Erythroblast (primary cell): Measurements from ENCODE around the gene VARS1.
"Not testable (repeated sequence)": the region's sequence is repeated elsewhere in the genome, so short reads cannot be mapped to it uniquely, and the experiment has no call there.

Experiments used
- DNase-seq, 2 experiments: peaks; one replicate each; lab custom pipeline; 2025; lab: John Stamatoyannopoulos, UW
- GATA1 ChIP-seq: IDR thresholded peaks from 2 replicates; pipeline ENCODE4 v1.6.1; 2011; ENCODE audit warnings: low read depth, mild to moderate bottlenecking, control low read depth, low read length, moderate library complexity
- POLR2A ChIP-seq: IDR thresholded peaks from 2 replicates; pipeline ENCODE4 v1.6.1; 2011; ENCODE audit warnings: mild to moderate bottlenecking, low read length

Gene VARS1

DNA sequence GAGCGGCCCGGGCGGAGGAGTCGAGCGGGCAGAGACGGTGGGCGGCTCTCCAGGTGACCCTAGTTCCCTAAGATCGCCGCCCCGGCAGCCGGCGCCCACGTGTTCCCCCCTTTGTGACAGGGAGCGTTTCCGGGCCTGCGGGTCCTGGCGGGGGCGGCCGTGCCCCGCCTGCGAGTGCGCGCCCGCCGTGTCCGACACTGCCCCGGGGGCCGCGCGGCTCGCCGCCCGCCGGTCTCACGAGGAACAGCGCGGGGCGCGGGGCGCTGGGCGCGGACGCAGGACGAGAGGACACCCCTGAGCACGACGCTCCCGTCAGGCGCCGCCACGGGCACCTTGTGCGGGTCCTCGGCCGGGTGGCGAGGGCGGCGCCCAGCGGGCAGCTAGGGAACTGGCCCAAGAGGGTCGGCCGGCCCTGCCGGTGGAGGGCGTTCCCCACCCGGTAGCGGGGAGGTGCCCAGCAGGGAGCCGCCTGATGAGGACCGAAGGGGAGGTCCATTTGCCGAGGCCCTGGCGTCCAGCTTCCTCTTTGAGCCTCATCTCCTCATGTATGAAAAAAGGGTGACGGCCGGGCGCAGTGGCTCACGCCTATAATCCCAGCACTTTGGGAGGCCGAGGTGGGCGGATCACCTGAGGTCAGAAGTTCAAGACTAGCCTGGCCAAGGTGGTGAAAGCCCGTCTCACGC, at the start of gene VARS1:
VARS1 (minus strand) TSS at position 137 of the 683 bp plus-strand sequence. CDS start 535 bp downstream, outside the sequence.
- DNase-seq = peak; percentile 93 to 96
- peak; percentile 71 for TF ChIP-seq POLR2A
- no peak for TF ChIP-seq GATA1

DNA sequence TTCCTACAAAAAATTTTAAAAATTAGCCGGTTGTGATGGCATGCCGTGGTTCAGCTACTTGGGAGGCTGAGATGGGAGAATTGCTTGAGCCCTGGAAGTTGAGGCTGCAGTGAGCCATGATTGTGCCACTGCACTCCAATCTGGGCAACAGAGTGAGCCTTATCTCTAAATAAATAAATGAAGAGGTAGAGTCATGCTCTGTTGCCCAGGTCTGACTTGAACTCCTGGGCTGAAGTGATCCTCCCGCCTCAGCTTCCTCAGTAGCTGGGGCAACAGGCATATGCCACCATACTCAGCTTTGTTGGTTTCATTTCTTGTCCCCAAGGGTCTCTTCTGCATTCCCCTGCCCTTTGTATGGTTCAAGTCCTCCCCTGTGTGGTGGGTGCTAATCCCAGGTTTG, 49.0 kb upstream of the VARS1 start:
- TF ChIP-seq GATA1 (no peak), POLR2A (no peak)

DNA sequence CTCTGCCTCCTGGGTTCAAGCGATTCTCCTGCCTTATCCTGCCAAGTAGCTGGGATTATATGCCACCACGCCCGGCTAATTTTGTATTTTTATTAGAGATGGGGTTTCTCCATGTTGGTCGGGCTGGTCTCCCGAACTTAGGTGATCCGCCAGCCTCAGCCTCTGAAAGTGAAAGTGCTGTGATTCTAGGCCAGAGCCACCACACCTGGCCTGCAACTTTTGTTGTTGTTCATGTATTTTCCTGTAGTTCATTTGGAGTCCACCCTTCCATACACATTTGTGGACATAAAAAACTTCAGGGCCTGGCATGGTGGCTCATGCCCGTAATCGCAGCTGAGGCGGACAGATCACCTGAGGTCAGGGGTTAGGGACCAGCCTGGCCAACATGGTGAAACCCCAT, 46.5 kb upstream of the VARS1 start:
- DNase-seq = no peak
- TF ChIP-seq GATA1 = no peak

More for the DNA sequence above, 49.0 kb upstream of the VARS1 start:
- DNase-seq = no peak

DNA sequence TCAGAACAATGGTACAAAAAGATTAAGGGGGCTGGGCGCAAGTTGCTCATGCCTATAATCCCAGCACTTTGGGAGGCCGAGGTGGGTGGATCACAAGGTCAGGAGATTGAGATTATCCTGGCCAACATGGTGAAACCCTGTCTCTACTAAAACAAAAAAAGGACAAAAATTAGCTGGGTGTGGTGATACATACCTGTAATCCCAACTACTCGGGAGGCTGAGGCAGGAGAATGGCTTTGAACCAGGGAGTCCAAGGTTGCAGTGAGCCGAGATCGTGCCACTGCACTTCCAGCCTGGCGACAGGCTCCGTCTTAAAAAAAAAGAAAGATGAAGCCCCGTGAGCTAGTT, 44.2 kb upstream of the VARS1 start:
- TF ChIP-seq POLR2A = peak; percentile 6
- not testable (repeated sequence) for DNase-seq

DNA sequence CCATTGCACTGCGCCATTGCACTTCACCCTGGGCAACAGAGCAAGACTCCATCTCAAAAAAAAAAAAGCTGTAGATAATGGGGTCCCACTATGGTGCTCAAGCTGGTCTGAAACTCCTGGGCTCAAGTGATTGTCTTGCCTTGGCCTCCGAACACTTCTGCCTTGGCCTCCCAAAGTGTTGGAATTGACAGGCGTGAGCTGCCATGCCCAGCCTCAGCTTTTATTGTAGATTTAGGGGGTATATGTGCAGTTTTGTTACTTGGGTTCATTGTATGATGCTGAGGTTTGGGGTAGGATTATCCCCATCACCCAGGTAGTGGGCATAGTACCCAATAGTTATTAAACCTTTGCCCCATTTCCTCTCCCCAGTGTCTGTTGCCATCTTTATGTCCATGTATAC, 43.4 kb upstream of the VARS1 start:
- no peak for DNase-seq
- no peak for TF ChIP-seq GATA1

DNA sequence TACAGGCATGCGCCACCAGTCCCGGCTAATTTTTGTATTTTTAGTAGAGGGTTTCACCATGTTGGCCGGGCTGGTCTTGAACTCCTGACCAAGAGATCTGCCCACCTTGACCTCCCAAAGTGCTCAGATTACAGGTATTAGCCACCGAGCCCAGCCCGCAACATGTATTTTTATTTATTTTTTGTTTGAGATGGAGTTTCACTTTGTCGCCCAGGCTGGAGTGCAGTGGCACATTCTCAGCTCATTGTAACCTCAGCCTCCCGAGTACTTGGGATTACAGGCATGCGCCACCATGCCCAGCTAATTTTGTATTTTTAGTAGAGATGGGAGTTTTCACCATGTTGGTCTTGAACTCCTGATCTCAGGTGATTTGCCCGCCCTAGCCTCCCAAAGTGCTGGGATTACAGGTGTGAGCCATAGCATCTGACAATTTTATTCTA, 42.6 kb upstream of the VARS1 start:
- DNase-seq = not testable (repeated sequence)

DNA sequence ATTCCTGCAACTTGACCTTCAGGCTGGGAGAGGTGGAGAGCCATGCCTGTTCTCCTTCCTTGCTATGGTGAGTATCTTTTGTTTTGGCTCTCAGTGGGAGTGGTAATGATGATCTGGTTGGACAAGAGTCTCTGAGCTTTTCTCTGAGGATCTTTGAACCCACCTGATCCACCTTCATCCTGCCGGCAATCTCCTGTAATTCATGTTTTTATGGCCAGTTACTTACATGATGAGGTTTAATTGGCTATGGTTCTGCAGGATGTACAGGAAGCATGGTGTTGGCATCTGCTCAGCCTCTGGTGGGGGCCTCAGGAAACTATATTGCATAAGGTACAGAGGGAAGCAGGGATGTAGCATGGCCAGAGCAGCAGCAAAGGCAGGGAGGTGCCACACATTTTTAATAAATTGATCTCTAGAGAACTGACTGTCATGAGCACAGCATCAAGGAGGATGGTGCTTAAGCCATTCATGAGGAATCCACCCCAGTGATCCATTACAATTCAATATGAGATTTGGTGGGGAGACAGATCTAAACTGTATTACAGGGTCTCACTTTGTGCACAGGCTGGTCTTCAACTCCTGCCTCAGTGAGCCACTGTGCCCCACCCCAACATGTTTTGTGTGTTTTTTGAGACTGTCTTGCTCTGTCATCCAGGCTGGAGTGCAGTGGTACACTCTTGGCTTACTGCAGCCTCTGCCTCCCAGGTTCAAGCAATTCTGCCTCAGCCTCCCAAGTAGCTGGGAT, 42.0 kb upstream of the VARS1 start:
- no peak for TF ChIP-seq GATA1
- TF ChIP-seq POLR2A = no peak
- DNase-seq = no peak

DNA sequence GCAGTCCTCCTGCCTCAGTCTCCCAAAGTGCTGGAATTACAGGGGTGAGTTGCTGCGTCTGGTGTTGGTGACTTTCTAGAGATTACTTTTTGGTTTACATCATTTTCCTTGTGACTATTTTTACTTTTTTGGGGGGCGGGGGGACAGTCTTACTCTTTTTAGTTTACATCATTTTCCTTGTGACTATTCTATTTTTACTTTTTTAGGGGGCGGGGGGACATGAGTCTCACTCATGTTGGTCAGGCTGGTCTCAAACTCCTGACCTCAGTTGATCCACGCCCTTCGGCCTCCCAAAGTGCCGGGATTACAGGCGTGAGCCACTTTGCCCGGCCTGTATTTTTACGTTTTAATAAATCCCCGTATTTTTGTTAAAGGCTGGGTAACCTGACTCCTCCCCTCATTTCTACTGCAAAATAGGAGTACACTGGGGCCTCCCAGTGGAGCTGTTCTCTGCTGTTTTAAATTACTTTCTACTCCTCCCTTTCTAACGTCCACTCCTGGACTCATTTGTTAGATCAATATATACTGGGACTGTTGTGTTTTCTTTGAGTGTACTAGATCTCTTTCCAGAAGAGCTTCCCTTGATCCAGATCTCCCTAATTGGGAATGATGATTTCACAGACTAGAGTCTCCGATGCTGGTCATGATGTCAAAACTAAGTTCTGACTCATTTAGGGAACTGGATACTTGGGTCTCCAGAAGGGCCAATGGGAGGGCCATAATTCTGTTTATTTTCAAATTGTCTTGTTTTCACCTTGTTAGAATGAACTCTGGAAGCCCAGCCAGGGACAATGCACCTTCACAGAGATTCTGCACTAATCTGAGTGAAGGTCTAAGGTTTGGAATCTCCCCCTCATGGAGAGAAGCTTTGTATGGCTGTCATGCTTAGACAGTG, 41.2 kb upstream of the VARS1 start:
- TF ChIP-seq POLR2A (peak; percentile 13), GATA1 (no peak)
- peak; percentile 49 to 59 for DNase-seq

DNA sequence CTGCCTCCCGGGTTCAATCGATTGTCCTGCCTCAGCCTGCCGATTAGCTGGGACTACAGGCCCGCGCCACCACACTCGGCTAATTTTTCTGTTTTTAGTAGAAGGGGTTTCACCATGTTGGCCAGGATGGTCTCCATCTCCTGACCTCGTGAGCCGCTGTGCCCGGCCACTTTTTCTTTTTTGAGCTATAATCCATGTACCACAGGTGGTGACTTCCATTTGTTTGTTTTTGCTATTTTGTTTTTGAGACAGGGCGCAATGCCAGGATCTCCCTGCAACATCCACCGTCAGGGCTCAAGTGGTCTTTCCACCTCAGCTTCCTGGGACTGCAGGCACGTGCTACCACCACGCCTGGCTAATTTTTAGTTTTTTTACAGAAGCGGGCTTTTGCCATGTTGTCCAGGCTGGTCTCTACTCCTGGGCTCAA, 40.5 kb upstream of the VARS1 start:
- peak in 1 of 2 experiments; percentile 58 for DNase-seq
- no peak for TF ChIP-seq GATA1
- TF ChIP-seq POLR2A = no peak

DNA sequence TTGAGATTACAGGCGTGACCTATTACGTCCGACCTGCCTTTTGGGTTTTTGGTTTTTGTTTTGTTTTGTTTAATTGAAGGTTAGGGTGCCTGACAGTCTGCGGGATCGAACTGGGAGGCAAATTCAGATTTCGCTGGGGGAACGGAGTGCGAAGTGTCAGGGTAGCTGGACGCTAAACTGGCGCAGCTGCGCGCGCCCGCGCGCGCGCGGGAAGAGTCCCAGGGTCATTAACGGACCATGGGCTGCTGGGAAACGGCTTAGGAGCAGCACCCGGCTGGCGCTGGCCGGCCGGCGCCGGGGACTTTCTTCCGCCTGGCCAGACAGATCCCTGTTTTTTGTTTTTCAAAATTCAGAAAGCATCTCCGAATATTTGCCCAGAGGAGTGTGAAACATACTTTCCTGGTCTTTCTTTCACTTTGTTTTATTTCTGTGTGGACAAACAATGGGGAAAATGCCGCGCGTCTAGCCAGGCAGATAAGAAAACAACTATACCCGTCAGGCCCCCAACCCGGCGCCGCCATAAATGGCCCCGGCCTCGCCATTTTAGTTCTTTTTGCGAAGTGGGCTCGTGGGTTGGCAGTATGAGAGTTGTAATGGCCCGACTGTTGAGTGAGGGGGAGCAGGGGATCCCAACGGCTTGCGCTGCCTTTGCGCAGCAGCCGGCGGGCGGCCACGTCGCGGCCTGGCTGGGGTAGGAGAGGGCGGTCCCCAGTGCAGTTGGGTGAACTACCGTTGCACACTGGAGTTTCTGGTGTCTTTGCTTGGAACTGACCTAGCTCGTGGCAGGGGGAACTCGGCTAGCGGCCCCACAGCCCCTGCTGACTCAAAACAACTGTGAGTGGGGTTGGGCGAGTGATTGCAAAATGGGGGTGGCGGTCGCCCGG, 39.1 kb upstream of the VARS1 start:
- no peak for TF ChIP-seq GATA1
- peak; percentile 99 for TF ChIP-seq POLR2A
- DNase-seq = peak; percentile 91 to 94

DNA sequence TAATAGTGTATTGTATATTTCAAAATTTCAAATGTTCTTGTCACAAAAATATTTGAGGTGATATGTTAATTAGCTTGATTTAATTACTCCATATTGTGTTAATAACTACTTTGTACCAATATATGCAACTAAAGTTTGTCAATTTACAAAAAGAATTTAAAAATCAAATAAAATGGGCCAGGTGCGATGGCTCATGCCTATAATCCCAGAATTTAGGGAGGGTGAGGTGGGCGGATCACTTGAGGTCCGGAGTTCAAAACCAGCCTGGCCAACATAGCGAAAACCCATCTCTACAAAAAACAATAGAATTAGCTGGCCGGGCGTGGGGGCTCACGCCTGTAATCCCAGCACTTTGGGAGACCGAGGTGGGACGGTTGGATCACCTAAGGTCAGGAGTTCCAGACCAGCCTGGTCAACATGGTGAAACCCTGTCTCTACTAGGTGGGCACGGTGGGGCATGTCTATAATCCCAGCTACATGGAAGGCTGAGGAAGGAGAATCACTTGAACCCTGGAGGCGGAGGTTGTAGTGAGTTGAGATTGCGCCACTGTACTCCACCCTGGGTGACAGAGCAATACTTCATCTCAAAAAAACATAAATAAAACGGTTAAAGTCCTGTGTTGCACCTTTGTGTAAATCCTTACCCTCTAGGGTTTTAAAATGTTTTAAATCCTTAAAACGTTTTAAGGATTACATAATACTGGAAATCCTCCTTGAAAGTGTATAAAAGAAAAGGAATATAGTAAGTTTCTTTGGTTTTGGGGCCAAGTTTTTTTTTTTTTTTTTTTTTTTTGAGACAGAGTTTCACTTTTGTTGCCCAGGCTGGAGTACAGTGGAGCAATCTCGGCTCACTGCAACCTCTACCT, 36.0 kb upstream of the VARS1 start:
- DNase-seq = peak; percentile 49 to 70
- TF ChIP-seq GATA1 (no peak), POLR2A (no peak)

DNA sequence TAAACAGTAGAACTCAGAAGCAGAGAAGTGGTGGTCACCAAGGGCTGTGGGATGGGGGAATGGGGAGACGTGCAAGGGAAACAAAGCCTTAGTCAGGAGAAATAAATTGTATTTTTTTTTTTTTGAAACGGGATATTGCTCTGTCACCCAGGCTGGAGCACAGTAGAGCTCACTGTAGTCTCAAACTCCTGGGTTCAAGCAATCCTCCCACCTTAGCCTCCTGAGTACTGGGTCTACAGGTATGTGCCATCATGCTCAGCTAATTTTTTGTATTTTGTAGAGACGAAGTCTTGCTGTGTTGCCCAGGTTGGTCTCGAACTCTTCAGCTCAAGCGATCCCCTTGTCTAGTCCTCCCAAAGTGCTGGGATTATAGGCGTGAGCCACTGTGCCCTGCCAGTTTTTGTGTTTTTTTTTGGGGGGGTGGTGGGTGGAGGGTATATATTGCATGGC, 35.4 kb upstream of the VARS1 start:
- no peak for TF ChIP-seq GATA1
- TF ChIP-seq POLR2A = no peak
- no peak for DNase-seq
